ENCODE results near the gene ATP5PD. TPM values are rescaled to one million over a fixed set of nuclear protein-coding genes. Genes with fewer than 3 reads are reported as not detected.
A peak's percentile ranks its signal among the peaks of the same experiment; 100 is the strongest.

Gene ATP5PD
- total RNA-seq, 4 donors from 2014 or later: 172 to 408 (median 330) TPM

DNA sequence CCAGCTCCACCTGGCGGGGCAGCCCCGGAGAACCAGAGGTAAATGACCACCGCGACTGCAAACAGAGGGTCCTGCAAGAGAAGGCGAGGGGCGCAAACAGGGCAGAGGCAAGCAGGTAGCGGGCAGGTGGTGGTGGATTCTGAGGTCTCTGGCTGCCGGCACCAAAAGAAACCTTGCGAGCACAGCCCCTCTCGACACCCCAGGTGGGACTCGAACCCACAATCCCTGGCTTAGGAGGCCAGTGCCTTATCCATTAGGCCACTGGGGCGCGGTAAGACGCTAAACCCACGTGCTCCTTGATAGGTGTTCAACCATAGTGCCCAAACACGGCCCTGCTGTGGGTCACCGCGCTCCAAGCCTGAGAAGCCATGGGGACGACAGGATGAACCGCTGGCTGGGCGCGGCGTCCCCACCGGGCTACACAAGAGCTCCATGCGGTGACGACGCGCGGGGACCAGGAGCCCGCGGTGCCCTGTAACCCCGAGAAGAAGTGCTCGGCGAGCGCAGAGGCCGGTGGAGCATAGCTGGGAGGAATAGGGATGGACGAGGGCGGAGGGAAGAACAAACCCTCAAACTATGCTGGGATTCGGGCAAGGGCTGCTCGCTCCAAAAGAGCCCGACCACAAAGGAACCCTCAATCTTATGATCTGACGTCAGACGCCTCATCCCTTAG lies 12.4 kb downstream of the ATP5PD start:
- Histone ChIP-seq H3K9me3 (no peaks in the 10 kb centered on the region), H3K27ac (peak overlapping the region; percentile 50 to 97 (median 92)), H3K4me3 (replicated peaks in 1 of 3) (peak overlapping the region; percentile 14 to 65 (median 64)), H3K36me3 (peaks cover 8 to 13% of the 10 kb centered on the region in 2 donors), H3K27me3 (no peaks in the 10 kb centered on the region), H3K4me1 (peaks cover 10 to 41% of the 10 kb centered on the region in 2 donors)
- intact Hi-C loops (cut with DNase I): no loop called here
- peak; percentile 89 to 90 for DNase-seq
- 1 to 2% methylated on average over 9 to 38 of the region's 43 CpGs for WGBS, 2 donors
- TF ChIP-seq, protein P1, sequence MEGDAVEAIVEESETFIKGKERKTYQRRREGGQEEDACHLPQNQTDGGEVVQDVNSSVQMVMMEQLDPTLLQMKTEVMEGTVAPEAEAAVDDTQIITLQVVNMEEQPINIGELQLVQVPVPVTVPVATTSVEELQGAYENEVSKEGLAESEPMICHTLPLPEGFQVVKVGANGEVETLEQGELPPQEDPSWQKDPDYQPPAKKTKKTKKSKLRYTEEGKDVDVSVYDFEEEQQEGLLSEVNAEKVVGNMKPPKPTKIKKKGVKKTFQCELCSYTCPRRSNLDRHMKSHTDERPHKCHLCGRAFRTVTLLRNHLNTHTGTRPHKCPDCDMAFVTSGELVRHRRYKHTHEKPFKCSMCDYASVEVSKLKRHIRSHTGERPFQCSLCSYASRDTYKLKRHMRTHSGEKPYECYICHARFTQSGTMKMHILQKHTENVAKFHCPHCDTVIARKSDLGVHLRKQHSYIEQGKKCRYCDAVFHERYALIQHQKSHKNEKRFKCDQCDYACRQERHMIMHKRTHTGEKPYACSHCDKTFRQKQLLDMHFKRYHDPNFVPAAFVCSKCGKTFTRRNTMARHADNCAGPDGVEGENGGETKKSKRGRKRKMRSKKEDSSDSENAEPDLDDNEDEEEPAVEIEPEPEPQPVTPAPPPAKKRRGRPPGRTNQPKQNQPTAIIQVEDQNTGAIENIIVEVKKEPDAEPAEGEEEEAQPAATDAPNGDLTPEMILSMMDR (IDR thresholded peaks at IDR 0.05): peak in 1 of 6 experiments; percentile 24
- no peak for TF ChIP-seq POLR2A (IDR thresholded peaks at IDR 0.05)

DNA sequence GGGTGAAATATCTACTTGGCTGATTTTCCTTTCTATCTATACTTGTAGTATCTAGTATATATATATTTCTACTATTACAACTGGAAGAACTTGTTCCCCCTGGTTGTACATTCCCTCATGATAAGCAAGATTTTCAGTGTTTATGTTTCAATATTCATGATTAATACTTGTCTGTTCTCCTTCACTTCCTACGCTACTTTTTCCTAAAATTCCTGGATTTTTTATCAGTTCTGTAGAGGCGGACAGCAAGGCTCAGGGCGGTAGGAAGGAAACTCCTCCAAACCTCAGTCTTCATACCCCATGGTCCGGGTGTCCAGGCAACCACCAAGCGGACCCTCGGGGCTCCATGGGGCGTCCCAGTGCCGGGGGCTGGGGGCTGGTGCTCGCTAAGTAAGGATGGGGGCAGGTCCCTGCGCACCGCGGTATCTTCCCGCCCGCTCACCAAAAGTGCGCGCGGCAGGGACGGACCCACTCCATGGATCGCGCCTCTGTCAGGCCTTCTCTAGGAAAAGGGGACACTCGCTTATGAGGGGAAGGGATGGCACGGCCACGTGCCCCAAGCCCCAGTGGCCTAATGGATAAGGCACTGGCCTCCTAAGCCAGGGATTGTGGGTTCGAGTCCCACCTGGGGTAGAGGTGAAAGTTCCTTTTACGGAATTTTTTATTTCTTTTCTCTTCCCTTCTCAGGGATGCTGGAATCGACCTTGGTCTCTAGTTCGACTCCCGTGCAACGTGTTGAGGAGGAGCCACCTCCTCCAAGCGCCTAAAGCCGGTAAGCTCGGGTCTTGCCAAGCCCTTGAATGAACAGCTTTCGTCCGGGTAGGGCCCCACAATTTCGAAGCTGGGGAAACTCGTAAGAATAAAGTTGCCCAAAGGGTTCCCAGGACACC lies 13.2 kb downstream of the ATP5PD start:
- Histone ChIP-seq H3K4me3 (replicated peaks in 1 of 3) (peak overlapping the region in 1 of 3 donors; percentile 65), H3K27me3 (no peaks in the 10 kb centered on the region), H3K27ac (peak overlapping the region in 2 of 3 donors; percentile 92 to 97), H3K36me3 (peaks cover 0 to 5% of the 10 kb centered on the region in 2 donors), H3K4me1 (peaks cover 10 to 41% of the 10 kb centered on the region in 2 donors), H3K9me3 (no peaks in the 10 kb centered on the region)
- TF ChIP-seq POLR2A (IDR thresholded peaks at IDR 0.05): no peak
- TF ChIP-seq, protein P1 (IDR thresholded peaks at IDR 0.05): peak in 1 of 6 experiments; percentile 18
- WGBS, 2 donors: 2 to 3% methylated on average over 24 to 30 of the region's 36 CpGs
- peak; percentile 92 to 93 for DNase-seq
- intact Hi-C loops (cut with DNase I): no loop called here

DNA sequence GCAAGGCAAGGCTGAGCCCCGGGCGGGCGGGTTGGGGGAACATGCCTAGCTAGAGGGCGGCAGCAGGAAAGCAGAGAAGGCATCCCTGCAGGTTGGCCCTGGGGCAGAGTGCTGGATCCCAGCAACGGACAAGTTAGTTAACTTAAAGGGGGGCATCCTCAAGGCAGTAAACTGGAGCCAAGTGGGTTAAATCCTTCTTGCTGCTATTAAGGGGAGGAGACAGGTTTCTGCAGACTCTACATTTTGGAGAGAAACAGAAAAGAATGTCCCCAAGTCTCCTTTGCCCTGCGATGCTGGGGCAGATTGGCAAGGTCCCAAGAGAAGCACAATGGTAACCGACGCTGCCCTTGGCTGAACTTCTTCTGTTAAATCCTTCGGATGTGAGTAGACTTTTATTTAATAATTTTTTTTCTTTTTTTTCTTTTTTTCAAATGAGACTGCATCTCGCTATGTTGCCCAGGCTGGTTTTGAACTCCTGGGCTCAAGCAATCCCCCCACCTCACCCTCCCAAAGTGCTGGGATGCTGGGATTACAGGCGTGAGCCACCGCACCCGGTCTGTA lies 14.0 kb downstream of the ATP5PD start:
- peak overlapping the region in 1 of 3 donors; percentile 65 for H3K4me3 ChIP-seq (replicated peaks in 1 of 3)
- H3K27me3 ChIP-seq: no peaks in the 10 kb centered on the region
- WGBS, 2 donors: 10 to 13% methylated on average over 13 of the region's 13 CpGs
- no peaks in the 10 kb centered on the region for H3K9me3 ChIP-seq
- intact Hi-C loops (cut with DNase I): no loop called here
- H3K36me3 ChIP-seq: no peaks in the 10 kb centered on the region
- peaks cover 10 to 41% of the 10 kb centered on the region in 2 donors for H3K4me1 ChIP-seq
- TF ChIP-seq, protein P1 (IDR thresholded peaks at IDR 0.05): no peak
- TF ChIP-seq POLR2A (IDR thresholded peaks at IDR 0.05): no peak
- DNase-seq: peak; percentile 35 to 41
- H3K27ac ChIP-seq: peak overlapping the region in 1 of 3 donors; percentile 92

DNA sequence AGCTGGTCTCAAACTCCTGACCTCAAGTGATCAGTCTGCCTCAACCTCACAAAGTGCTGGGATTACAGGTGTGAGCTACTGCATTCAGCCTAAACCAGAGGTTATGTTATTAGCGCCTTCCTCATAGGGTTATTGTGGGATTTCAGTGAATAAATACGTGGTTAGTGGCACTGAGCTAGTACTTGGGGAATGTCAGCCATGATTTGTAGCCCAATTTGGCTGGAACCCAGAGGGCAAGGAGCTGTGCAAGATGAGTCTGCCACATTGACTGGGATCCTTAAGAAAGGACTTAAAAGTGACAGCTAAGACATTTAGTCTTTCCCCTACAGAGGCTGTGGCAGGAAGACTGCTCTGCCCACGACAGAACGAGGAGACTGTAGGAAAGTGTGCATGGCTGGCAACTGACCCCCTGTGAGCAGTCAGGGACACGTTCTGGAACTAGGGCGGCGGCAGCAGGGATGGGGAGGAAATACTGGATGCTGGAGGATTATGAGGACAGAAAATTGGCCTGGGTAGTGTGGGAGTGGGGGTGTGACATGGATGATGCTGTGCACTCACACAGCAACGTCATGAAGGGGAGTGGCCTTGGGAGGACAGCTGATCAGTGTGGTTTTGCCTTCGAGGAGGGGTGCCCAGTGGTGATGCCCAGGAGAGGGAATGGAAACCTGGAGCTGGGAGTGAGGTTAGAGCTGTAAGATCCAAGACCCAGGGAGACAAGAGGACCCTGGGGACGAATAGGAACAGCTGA lies 14.6 kb downstream of the ATP5PD start:
- TF ChIP-seq, protein P1 (IDR thresholded peaks at IDR 0.05): no peak
- TF ChIP-seq POLR2A (IDR thresholded peaks at IDR 0.05): no peak
- Histone ChIP-seq H3K27ac (peak overlapping the region in 1 of 3 donors; percentile 30), H3K27me3 (no peaks in the 10 kb centered on the region), H3K36me3 (no peaks in the 10 kb centered on the region), H3K4me3 (replicated peaks in 1 of 3) (no peak overlapping the region), H3K9me3 (no peaks in the 10 kb centered on the region), H3K4me1 (peaks cover 10 to 41% of the 10 kb centered on the region in 2 donors)
- intact Hi-C loops (cut with DNase I): no loop called here
- peak; percentile 56 to 61 for DNase-seq
- 28 to 45% methylated on average over 10 of the region's 10 CpGs for WGBS, 2 donors

Measured in thyroid gland (tissue), 4 donors.